Lower leg skin (tissue), 3 donors: ENCODE measurements around the gene SMARCC2.
A peak's percentile ranks its signal among the peaks of the same experiment; 100 is the strongest.

Experiments
- CTCF ChIP-seq, 3 donors: fragments of 450-650 bp; IDR thresholded peaks; one replicate each; pipeline ENCODE4 v1.5.1; 2016; ENCODE audit warnings: antibody characterized with exemption in 3 of 3, mild to moderate bottlenecking in 3 of 3, moderate library complexity in 2 of 3
- POLR2A ChIP-seq, 2 donors: fragments of 450-650 bp; IDR thresholded peaks; one replicate each; pipeline ENCODE4 v1.6.1; 2016 to 2017; ENCODE audit warnings: antibody characterized with exemption in 2 of 2, mild to moderate bottlenecking in 1 of 2, moderate library complexity in 1 of 2

- peak in 1 of 3 donors; percentile 57 for TF ChIP-seq CTCF (IDR thresholded peaks at IDR 0.05)
- TF ChIP-seq POLR2A (IDR thresholded peaks at IDR 0.05): no peak
These were observed at the start of gene SMARCC2 for GRCh38 chr12:56189099-56189917.
